AML-193 (cell line): Measurements from ENCODE around the gene GEMIN7.

Experiments
- DNase-seq, 2 experiments: peaks; one replicate each; lab custom pipeline; 2025; lab: John Stamatoyannopoulos, UW

The GEMIN7 gene

DNA sequence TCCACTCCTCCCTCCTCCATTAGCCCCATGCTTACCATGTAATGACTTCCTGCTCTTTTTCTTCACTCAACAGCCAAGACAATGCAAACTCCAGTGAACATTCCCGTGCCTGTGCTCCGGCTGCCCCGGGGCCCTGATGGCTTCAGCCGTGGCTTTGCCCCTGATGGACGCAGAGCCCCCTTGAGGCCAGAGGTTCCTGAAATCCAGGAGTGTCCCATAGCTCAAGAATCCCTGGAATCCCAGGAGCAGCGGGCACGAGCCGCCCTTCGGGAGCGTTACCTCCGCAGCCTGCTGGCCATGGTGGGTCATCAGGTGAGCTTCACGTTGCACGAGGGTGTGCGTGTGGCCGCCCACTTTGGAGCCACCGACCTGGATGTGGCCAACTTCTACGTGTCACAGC lies 11.0 kb downstream of the GEMIN7 start:
- no peak for DNase-seq

DNA sequence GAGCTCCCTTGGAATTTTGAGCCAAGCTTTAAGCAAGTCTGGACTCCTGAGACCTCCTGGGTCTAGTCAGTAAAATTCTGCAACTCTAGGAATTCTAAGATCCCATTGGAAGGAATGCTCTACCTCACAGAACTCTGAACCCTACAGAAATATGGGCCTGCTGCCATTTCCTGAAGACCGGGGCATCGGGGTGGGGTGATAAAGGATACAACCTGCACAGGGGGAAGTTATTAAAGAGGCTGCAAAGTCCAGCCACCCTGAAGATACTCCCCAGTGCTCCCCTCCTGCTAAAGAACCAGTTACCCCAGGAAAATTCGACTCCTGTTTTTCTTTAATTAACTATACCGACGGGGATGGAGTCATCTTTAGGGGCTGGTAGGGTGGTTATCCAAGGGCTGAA lies 11.5 kb downstream of the GEMIN7 start:
- DNase-seq = no peak

DNA sequence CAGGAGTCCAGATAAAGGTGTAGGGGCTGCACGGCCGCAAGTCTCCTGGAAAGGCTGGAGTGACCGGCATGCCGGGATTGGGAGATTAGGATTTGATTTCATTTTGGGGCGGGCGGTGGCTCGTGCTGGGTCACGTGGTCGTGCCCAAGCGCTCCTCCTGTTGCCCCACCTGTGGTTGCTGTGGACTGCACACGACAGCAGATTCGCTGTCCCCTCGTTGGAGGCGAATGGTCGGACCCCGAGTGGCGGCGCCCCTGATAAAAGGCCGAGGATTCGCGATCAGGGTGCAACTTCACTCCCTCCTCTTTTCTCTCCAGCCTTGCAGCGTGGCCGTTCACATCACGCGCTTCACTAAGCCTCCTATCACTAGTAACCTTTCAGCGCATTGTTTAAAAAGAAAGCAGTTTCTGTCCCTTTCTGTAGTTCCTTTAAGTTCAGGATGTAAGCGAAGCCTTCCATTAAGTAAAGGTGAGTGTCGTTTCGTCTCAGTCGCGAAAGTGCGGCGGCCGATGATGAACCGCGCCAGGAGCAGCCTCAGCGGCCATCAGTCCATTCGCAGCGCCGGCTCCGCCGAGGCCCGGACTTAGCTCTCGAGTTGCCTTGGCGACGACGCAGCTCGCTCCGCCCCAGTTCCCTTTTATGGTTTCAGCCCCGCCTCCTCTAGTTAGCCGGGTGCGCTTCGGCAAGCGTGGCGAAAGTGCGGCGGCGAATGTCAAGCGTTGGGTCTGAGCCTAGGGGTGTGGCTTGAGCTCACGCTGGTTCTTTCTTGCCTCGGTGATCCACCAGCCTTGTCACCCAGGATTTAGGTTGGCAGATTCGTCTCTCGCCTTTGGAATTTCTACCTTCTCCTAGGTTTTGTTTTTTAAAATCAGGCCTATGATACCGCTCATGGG lies 12.2 kb downstream of the GEMIN7 start:
- DNase-seq = no peak

DNA sequence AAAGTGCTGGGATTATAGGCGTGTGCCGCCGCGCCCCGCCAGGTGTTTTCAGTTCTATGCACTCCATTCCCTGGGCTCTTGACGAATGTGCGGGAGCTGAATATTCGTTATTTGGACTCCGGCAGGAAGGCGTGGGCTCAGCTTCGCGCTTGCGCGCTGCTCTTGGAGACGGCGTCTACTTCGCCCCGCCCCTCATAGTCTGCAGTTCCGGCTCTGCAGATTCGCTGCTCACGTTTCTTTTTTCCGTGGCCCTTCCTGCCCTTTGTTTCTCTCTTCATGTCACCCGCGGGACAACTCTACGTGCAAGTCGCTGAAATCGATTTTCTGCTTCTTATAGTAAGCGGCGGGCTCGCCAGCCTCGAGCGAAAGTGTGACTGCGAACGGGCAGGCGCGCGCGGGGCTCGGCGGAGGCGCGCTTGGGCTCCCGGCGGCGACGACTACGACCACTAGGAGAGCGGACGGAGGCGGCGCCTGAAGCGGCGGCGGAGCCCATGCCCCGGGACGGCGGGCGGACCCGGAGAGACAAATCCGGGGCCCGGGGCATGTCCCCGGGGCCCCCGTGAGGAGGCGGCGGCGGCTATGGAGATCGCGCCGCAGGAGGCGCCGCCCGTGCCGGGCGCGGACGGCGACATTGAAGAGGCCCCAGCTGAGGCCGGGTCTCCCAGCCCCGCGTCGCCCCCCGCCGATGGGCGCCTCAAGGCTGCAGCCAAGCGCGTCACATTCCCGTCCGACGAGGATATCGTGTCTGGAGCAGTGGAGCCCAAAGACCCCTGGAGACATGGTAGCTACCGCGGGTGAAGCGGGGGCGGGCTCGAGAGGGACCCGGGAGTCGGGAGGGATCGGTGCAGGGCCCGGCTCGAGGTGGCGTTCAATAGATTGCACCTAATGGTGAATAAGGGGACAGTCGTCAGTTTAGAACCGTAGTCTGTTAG lies 14.0 kb downstream of the GEMIN7 start, which contains the start of gene PPP1R37:
Gene PPP1R37 (plus strand): TSS at position 433 of the 932 bp plus-strand sequence. CDS start 147 bp downstream, at position 580.
- peak; percentile 80 to 87 for DNase-seq

DNA sequence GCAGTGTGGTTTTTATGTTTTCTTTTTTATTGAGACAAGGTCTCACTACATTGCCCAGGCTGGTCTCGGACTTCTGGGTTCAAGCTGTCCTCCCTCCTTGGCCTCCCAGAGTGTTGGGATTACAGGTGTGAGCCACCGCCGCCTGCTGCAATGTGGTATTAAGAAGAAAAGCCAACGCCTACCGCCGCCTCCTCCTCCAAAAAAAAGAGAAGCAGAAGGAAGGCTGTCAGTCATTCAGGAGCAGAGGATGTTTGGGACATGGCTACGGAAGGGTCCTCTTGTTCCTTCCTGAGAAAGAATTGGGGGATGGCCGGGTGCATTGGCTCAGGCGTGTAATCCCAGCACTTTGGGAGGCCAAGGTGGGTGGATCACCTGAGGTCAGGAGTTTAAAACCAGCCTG lies 15.1 kb downstream of the GEMIN7 start:
- no peak for DNase-seq

DNA sequence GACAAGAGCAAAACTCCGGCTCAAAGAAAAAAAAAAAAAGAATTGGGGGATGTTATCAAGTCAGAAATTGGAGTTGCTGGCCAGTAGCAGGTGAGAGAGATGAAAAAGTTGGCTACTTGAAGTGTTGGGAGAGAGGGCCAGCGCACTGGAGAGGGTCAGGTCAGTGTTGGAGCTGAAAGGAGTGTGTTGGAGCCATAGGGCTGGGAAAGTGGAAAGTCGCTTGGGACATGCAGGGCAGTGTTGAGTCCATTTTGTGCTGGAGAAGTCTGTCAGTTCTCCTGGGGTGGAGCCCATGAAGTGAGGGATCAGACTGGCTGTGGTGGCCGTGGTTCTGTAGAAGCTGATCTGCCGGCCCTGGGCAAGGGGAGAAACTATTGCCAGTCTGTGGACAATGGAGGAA lies 15.6 kb downstream of the GEMIN7 start:
- no peak for DNase-seq

DNA sequence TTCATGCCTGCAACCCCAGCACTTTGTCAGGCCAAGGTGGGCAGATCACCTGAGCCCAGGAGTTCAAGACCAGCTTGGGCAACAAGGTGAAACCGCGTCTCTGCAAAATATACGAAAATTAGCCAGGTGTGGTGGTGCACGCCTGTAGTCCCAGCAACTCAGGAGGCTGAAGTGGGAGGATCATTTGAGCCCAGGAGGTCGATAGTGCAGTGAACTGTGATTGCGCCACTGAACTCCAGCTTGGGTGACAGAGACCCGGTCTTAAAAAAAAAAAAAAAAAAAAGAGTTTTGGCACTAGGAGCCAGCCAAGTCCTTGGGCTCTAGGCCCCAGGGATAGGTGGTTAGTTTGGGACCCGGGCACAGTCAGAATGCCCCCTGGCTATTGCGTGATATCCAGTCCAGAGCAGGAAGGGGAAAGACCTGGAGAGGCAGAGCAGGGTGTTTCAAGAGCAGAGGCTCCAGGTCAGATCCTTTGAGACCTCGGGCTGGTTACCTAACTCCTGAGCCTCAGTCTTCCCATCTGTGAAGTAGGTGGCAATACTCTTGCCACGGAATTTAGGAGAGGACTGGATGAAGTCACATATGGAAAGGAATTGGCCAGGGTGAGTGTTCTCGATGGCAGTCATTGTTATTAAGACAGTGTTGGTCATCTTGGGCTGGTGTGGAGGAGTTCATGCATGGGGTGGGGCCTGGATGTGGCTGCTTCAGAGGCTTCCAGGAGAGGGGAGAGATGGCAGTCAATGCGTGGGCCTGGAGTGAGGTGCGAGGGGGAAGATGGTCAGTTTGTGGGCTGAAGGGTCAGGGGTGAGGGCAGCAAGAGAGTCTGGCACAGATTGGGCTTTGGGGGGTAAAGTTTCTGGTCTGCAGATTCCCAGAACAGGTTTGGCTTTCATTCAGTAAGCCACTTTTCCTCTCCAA lies 16.7 kb downstream of the GEMIN7 start:
- no peak for DNase-seq

DNA sequence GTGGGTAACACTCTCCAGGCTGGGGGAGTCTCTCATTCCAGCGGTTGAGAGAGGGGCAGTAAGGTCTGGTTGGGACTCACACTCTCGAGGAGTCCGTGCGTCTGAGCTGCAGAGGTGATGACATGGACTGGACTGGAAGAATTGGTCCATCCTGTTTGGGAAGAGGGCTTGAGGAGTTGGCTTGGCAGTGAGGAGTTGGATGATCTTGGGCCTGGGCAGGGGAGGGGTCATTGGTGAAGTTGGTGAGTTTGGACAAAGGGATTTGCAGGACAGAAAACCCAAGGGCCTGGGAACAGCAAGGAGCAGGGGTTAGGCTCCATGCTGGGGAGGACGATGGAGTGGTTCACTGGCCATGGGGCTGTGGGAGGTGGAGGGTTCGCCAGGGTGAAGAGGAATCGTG lies 17.6 kb downstream of the GEMIN7 start:
- no peak for DNase-seq

DNA sequence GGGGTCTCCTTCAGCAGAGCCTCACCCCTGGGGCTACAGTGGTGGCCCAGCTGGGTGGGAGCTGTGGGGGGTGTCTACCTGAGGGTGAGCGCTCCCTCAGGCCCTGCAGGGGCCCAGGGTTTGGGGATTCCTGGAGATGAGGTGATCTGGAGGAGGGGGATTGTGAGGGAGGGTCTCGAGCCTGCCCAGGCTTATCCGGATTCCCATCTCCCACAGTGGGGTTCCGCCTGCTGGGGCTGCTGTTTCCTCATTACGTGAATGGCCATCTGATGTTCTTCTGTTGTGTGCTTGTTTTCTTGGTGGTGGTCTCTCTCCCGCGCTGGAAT lies 18.4 kb downstream of the GEMIN7 start:
- DNase-seq = no peak

DNA sequence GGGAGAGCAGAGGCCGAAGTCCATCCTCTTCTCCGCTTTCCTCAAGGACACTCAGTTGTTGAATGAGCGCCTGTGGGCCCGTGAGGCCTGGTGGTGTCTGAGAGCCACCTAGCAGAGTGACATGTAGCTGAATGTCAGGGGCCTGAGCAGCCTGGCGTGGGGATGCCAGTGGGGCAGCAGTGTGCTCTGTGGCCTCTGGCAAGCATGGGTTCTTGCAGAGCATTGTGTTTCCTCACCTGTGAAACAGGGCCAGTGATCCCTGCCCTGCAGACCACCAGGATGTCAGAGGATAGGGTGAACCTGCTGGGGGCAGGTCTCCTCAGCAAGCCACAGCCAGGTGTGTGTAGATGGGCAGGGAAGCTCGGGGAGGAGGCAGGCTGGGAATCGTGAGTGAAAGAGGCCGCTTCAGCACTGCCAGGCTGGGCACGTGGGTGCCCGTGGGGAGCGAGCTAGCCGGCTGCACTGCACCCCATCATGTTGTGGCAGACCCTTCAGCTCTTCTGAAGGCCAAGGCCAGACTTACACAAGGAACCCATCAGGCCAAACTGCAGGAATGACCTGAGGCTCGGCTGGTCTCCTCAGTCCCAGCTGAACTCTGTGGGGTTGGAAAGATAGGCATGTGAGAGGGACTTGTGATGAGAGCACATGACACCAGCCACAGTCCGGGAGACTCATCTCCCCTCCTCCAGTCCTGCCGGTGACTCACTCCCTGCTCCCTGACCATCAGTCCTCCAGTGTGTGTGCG lies 18.9 kb downstream of the GEMIN7 start:
- DNase-seq = peak in 1 of 2 experiments; percentile 9

DNA sequence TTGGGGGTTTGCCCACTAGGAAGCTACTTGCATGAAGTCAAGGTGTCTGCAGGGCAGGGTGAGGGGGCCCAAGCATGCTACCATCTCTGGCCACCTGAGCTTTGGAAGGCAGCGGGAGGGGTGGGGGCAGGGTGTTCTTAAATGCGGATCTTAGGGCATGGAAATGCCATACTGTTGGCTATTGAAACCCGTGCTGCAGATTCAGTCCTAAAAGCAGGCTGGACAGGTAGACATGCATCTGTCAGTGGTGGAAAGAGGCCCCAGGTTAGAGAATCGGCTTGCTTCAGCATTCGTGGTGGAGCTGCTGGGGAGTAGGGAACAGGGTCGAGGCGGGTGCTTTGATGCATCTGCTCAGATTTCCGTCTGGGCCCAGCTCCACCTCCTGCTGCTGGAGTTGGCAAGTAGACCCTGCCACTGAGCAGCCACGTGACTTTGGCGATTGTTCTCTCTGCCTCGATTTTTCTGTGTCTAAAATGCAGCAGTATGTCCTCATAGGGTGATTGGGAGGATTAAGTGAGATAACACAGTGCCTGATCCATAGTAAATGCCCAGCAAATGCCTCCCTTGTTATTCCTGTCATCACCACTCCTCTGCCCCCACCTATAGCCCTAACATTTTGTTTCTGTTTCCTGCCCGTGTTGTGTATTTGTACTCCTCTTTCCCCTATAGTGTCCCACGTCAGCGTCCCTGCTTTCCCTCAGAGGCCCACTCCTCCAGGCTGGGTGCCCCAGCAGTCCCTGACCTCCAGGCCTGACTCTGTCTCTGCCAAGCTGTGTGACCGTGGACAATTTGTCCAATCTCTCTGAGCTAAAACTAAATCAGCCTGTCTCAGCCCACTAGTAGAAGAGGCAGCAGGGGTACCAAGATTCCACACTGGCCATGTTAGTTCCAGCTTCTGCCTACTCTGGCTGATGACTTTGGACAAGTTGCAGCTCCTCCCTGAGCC lies 19.7 kb downstream of the GEMIN7 start:
- DNase-seq = no peak

DNA sequence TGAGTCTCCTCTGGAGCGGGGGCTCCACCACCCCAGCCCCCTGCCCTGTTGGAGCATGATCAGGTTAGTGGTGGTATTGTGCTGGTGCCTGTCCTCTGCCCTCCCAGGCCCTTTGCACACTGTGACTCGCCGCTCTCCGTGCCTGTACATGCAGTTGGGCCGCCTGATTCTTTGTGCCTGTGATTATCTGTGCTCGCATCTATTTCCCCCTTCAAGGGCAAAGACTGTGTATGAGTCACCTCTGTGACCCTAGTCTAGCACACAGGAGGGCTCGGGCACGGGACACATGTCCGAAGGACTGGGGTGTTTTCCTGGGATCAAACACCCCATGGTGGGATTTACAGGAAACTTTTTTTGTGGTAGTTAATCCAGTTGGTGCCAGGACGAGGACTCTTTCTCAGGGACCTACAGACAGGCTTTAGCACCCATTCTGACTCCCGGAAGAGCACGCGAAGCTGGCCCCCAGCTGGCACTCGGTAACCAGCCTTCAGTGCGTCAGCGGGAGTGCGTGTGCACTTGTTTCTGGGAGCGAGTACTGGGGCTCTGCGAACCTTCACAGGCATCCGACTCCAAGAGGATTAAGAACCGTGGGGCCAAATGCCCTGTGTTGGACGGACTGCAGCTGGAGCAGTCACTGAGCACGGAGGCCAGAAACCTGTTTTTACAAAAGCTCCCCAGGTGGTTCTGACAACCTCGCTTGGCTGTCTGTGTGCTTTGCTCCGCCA lies 20.6 kb downstream of the GEMIN7 start:
- no peak for DNase-seq

DNA sequence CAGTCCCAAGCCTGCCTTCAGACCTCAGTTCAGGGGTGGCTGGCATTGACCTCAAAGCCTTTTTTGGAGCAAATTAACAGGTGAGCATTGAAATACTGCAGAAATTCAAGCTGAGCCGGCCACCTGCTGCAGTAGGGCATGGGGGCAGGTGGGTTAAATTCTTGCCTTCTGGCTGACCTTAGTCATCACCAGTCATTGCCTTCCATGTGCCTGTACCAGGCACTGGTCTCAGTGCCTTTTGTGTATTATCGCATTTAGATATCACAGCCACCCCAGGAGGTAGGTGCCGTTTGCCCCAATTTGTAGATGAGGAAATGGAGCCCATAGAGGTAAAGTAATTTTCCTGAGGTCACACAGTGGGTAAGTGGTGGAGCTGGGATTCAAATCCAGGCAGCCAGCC lies 21.1 kb downstream of the GEMIN7 start:
- DNase-seq = no peak

DNA sequence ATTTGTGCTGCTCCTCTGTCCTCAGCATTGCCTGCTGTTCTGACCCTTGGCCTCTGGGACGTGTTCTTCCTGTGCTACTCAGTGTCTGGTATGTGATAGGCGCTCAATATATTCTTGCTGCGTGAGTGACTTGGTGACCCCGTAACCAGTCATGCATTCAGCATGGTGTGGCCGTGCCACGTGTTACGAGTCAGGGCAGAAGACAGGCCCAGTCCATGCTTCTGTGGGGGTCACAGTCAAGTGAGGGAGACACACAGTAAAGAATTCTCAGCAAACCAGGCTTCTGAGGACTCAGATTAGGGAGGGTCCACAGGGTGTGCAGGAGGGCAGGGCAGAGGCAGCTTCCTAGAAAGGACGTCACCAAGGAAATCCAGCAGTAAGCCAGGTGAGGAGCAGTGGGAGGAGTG lies 21.8 kb downstream of the GEMIN7 start:
- DNase-seq = no peak

DNA sequence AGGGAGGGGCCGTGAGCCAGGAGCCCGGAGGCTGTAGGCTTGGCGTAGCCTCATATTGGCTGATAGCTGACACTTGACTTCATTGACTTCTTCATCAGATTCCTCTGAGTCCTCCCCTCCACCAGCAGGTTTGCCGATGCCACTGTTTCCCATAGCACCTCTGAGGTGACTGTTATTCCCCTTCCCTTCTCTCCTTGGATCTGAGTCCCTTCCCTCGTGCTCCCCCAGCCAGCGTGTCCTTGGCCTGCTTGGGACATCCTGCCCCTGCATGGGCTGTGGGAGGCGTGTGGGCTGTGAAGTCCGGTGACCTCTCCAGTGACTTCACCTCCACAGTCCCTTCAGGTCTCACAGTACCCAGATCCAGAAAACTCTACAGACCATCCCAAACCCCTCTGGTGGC lies 22.7 kb downstream of the GEMIN7 start:
- DNase-seq = no peak

DNA sequence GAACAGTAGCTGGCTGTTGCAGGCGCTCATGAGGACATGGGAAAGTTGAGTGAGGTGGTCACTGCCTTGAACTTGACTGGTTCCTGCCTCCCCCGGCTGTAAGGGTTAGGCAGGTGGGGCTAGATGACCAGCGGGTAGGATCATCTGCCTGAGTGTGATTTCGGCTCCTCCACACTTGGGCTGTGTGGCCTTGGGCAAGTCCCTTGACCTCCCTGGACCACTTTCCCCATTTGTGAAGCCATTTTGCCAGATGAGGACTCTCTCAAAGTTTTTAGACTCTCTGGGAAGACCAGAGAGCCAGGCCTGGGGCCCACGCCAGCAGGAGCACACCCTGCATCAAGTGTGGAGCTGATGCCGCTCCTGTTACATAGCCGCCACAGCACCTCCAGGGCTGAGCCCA lies 23.4 kb downstream of the GEMIN7 start:
- DNase-seq = no peak

DNA sequence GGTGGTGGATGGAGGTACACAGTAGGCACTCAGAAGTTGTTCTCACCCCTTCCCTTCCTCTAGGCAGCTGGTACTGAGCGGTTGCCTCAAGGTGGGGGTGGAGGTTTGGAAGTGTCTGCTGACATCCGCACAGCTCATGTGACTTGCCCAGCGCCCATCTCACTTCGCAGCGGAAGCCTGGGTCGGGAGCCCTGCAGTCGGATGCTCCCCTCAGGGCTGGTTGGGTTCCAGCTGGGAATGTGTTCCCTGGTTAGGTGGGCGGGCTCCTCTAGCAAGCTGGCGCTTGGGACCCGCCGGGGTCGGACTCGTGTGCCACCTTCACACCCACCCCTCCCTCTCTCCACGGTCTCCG lies 24.1 kb downstream of the GEMIN7 start:
- no peak for DNase-seq

DNA sequence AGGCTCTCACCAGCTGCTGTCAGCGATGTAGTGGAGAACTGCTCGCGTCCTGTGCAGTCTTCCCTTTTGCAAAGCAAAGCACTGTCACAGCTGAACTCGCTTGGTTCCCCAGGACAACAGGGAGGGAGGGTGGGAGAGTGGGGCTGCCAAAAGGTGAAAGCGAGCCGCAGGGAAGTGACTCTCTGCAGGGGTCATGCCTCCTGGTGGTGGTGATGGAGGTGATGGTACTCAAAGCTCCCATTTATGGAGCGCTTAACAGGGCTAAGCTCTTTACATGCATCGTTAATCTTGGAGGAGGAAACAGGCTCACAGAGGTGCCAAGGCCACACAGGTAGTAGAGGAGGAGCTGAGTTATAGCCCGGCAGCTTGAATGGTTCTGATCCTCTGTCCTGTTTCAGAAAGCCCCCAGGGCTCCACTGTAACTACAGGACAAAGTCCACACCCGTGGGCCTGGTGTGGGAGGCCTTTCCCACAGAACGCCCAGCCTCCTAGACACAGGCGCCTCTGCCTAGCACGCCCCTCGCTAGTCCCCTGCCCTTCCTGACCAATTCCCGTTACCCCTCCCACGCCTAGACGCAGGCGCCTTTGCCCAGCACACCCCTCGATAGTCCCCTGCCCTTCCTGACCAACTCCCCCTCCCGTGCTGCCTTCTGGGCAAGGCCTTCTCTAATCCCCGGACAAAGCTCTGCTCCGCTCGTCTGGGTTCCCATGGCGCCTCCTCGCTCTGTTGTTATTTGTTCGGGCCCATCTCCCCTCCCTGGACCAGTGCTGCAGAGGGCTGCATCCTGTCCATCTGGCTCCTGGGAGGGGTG lies 24.7 kb downstream of the GEMIN7 start:
- no peak for DNase-seq
